GM12874 (cell line): Measurements from ENCODE around the gene MYO16.

Source experiments
- CTCF ChIP-seq: IDR thresholded peaks from 2 replicates; pipeline ENCODE4 v1.5.1; 2011; ENCODE audit warnings: low read depth, mild to moderate bottlenecking, control low read depth, low read length, moderate library complexity; ENCODE audit not compliant: insufficient read depth

MYO16 gene

DNA sequence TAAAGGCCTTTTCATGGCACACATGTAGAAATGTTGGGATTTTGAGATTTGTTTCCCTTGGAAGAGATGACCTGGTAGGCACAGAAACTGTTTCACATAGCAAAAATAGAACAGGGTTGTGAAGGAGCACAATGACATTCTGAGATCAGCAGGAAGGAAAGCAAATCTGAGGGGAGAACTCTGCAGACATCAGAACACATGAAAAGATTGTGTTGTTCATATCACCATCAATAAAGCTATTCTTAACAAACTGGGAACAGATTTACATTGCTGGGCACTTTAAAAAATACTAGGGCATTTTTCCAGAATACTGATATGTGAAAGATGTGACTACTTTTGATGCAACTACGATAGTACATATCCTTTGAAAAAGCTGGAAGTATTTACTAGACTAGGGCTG, 481.7 kb downstream of the MYO16 start:
- TF ChIP-seq CTCF, result no peak

- no peak for TF ChIP-seq CTCF
Measured at GRCh38 chr13:109113427-109113826, 484.0 kb downstream of the MYO16 start.

DNA sequence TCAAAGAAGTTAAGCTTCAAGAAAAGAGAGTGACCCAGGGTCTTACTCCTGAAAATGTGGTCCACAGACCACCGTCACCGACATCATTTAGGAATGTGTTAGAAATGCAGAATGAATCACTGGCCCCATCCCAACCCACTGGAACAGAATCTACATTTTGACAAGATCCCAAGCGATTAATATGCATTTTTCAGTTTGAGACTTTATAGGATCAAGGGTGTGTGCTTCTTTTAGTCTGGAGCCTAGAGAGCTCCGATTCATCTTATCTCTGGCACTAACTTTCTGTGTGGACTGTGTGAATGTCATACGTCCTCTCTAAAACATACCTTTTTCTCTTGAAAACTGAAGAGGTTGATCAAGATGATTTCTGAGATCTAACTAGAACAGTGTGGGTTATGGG, 484.8 kb downstream of the MYO16 start:
- TF ChIP-seq CTCF, result no peak

GRCh38 chr13:109114991-109115390, 485.6 kb downstream of the MYO16 start:
- no peak for TF ChIP-seq CTCF

- TF ChIP-seq CTCF, result no peak
Measured at GRCh38 chr13:109118521-109118920, 489.1 kb downstream of the MYO16 start.

GRCh38 chr13:109119896-109120295, 490.5 kb downstream of the MYO16 start:
- no peak for TF ChIP-seq CTCF

DNA sequence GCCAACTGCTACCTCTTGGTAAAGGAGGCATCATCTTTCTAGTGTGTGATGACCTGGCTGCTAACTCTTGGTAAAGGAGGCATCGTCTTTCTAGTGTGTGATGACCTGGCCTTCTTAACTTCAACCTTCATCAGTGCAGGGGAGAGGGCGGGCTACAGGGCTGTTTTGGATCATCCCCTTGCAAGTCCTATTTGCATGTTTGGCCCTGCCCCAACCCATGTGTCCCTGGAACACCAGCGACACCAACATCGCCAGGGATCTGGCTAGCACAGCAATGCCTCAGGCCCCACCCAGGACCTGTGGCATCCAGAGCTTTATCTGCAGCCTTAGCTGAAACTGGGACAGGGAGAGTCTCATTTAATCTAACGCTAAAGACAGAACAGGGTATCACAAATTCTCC, 492.4 kb downstream of the MYO16 start:
- TF ChIP-seq CTCF, result no peak

DNA sequence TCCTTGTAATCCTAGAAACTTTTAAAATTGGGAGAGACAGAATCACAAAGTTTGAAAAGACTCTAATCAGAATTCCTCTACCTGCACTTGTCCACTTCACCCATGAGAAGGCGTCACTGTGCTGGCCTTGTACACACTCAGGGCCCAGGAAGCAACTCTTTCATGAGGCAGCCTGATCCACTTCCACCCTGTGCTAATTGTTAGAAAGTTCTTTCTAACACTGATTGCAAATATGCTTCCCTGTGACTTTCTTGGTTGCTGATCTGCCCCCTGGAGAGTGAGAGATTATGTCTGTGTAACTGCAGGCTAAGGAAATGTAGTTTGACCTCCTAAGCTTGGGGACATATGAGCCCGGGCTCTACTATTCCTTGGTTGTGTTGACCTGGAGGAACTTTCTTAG, 494.6 kb downstream of the MYO16 start:
- no peak for TF ChIP-seq CTCF
